22Rv1 (cell line): ENCODE data around the gene LCN10.

ENCODE experiments used
- CTCF ChIP-seq: fragments of 450-650 bp; IDR thresholded peaks from 2 replicates; pipeline ENCODE4 v1.5.1; 2017; ENCODE audit warnings: mild to moderate bottlenecking
- ZFX ChIP-seq: fragments of 450-650 bp; IDR thresholded peaks from 2 replicates; pipeline ENCODE4 v1.6.1; 2017; ENCODE audit warnings: antibody characterized with exemption, borderline replicate concordance

GRCh38 chr9:136688274-136689107 lies 54.2 kb downstream of the LCN10 start:
- no peak for TF ChIP-seq CTCF
- TF ChIP-seq ZFX = no peak
